NCI-H82 treated with DMSO at 0.1 percent for 48 hours (cell line): ENCODE data around the gene LRRC8A.
A peak's percentile ranks its signal among the peaks of the same experiment; 100 is the strongest.
"Not testable (repeated sequence)": the region's sequence is repeated elsewhere in the genome, so short reads cannot be mapped to it uniquely, and the experiment has no call there.

ENCODE experiments used
- DNase-seq: peaks from one replicate; lab custom pipeline; 2025; ENCODE audit not compliant: unreplicated experiment; lab: John Stamatoyannopoulos, UW

LRRC8A gene

GRCh38 chr9:128863647-128864046 is 18.3 kb upstream of the LRRC8A start:
- DNase-seq = peak; percentile 32

- no peak for DNase-seq
Observed at GRCh38 chr9:128870128-128870940, 11.6 kb upstream of the LRRC8A start.

GRCh38 chr9:128870941-128871265 is 11.0 kb upstream of the LRRC8A start:
- not testable (repeated sequence) for DNase-seq

- no peak for DNase-seq
Observed at GRCh38 chr9:128877852-128878251, 4.1 kb upstream of the LRRC8A start.

GRCh38 chr9:128882677-128883603 is 1.0 kb downstream of the LRRC8A start:
- DNase-seq = no peak

- no peak for DNase-seq
Observed at GRCh38 chr9:128884164-128884563, 2.2 kb downstream of the LRRC8A start.

GRCh38 chr9:128885376-128885775 is 3.4 kb downstream of the LRRC8A start:
- DNase-seq = no peak

GRCh38 chr9:128885798-128886197 is 3.9 kb downstream of the LRRC8A start:
- DNase-seq = no peak

- DNase-seq = no peak
Observed at GRCh38 chr9:128886211-128886891, 4.4 kb downstream of the LRRC8A start.

GRCh38 chr9:128887049-128887448 is 5.1 kb downstream of the LRRC8A start:
- DNase-seq = no peak

GRCh38 chr9:128887914-128888350 is 6.0 kb downstream of the LRRC8A start:
- DNase-seq = no peak

GRCh38 chr9:128891321-128892220 is 9.6 kb downstream of the LRRC8A start:
- DNase-seq = no peak

- DNase-seq = no peak
Observed at GRCh38 chr9:128892221-128892921, 10.4 kb downstream of the LRRC8A start.

GRCh38 chr9:128893354-128893753 is 11.4 kb downstream of the LRRC8A start:
- DNase-seq = no peak

GRCh38 chr9:128894764-128895163 is 12.8 kb downstream of the LRRC8A start:
- no peak for DNase-seq

GRCh38 chr9:128895556-128895955 is 13.6 kb downstream of the LRRC8A start:
- DNase-seq = no peak

- DNase-seq = no peak
Observed at GRCh38 chr9:128898382-128898781, 16.4 kb downstream of the LRRC8A start.

- no peak for DNase-seq
Observed at GRCh38 chr9:128898845-128899565, 17.1 kb downstream of the LRRC8A start.
